ENCODE data around the gene IL17RC.

GRCh38 chr3:9942164-9942563 lies 25.3 kb downstream of the IL17RC start:
- TF ChIP-seq CTCF (conservative IDR thresholded peaks at IDR 0.05 in 1 of 2, IDR thresholded peaks at IDR 0.05 in 1 of 2; ENCODE audit: extremely low read depth in 1 of 2, insufficient read depth in 1 of 2, low read depth in 1 of 2, low read length in 2 of 2) (no peak), EZH2 (IDR thresholded peaks at IDR 0.05; ENCODE audit: borderline replicate concordance, low read length) (no peak)
